SK-N-SH (cell line): ENCODE measurements around the gene DDX54. TPM values are rescaled to one million over a fixed set of nuclear protein-coding genes. Genes with fewer than 3 reads are reported as not detected.

Experiments
- CTCF ChIA-PET: fragments of 300-600, 350-600 bp; formaldehyde crosslinking; extraction: SDS; loops from one replicate; lab custom pipeline; 2021; lab: Yijun Ruan, JAX
- POLR2A ChIA-PET: fragments of 350-600 bp; sonication (Branson Sonifier 250); formaldehyde crosslinking; extraction: SDS; loops from one replicate; lab custom pipeline; 2020; ENCODE audit warnings: antibody characterized with exemption, inconsistent platforms; lab: Yijun Ruan, JAX
- DNase-seq: peaks from one replicate; pipeline ENCODE4 v3.0.0; 2012
- H2AFZ ChIP-seq: fragments of 200-600 bp; sonication (generic); 2 replicates; pipeline ENCODE4 v1.8.1; 2016; ENCODE audit warnings: antibody characterized with exemption, mild to moderate bottlenecking, low read depth
- H3F3A ChIP-seq: fragments of 200-600 bp; sonication (generic); replicated peaks from 2 replicates; pipeline ENCODE3; 2016; ENCODE audit warnings: antibody characterized with exemption, mild to moderate bottlenecking; ENCODE audit not compliant: insufficient read depth
- H3K27ac ChIP-seq, 2 experiments: fragments of 200-500 bp in 1 of 2; fragments of 200-600 bp in 1 of 2; sonication (Bioruptor generic) in 1 of 2; sonication (generic), shearing (Covaris generic) in 1 of 2; 2 replicates each; pipeline versions ENCODE4 v1.5.1 to v1.6.1; 2014 to 2016; ENCODE audit warnings: low read depth in 2 of 2, inconsistent platforms in 1 of 2, low read length in 1 of 2, mild to moderate bottlenecking in 1 of 2, mixed read lengths in 1 of 2
- H3K27me3 ChIP-seq: fragments of 200-600 bp; sonication (generic), shearing (Covaris generic); 2 replicates; pipeline ENCODE4 v1.6.1; 2016; ENCODE audit warnings: mixed run types; ENCODE audit not compliant: insufficient read depth
- H3K36me3 ChIP-seq, 2 experiments: fragments of 200-500 bp in 1 of 2; fragments of 200-600 bp in 1 of 2; sonication (Bioruptor generic) in 1 of 2; sonication (generic) in 1 of 2; replicated peaks in 1 of 2; 2 replicates each; pipeline versions ENCODE3 to v1.5.1; 2014 to 2016; ENCODE audit warnings: low read length in 1 of 2, mild to moderate bottlenecking in 1 of 2; ENCODE audit not compliant: insufficient read depth in 2 of 2, control insufficient read depth in 1 of 2
- H3K4me1 ChIP-seq, 2 experiments: fragments of 200-500 bp in 1 of 2; fragments of 200-600 bp in 1 of 2; sonication (Bioruptor generic) in 1 of 2; sonication (generic), shearing (Covaris generic) in 1 of 2; 2 replicates each; pipeline versions ENCODE4 v1.5.1 to v1.6.1; 2014 to 2016; ENCODE audit warnings: low read depth in 1 of 2, low read length in 1 of 2, mixed run types in 1 of 2; ENCODE audit not compliant: insufficient read depth in 2 of 2, control insufficient read depth in 1 of 2
- H3K4me2 ChIP-seq: fragments of 200-600 bp; sonication (generic), shearing (Covaris generic); 2 replicates; pipeline ENCODE4 v1.6.1; 2017; ENCODE audit warnings: mixed run types
- H3K4me3 ChIP-seq, 2 experiments: fragments of 200-500 bp in 1 of 2; fragments of 200-600 bp in 1 of 2; sonication (Bioruptor generic) in 1 of 2; sonication (generic), shearing (Covaris generic) in 1 of 2; 2 replicates each; pipeline versions ENCODE4 v1.5.1 to v1.8.1; 2014 to 2016; ENCODE audit warnings: low read depth in 2 of 2, inconsistent platforms in 1 of 2, low read length in 1 of 2, mild to moderate bottlenecking in 1 of 2, mixed read lengths in 1 of 2, moderate library complexity in 1 of 2
- H3K79me2 ChIP-seq: fragments of 200-600 bp; sonication (generic); 2 replicates; pipeline ENCODE4 v1.8.1; 2017; ENCODE audit warnings: mild to moderate bottlenecking; ENCODE audit not compliant: insufficient read depth
- H3K9ac ChIP-seq: fragments of 200-600 bp; sonication (generic); 2 replicates; pipeline ENCODE4 v1.6.1; 2017; ENCODE audit warnings: mixed run types
- H3K9me2 ChIP-seq: fragments of 200-600 bp; sonication (generic); 2 replicates; pipeline ENCODE4 v1.6.1; 2017; ENCODE audit warnings: mixed run types
- H3K9me3 ChIP-seq: fragments of 200-600 bp; sonication (generic); 2 replicates; pipeline ENCODE4 v1.6.1; 2017; ENCODE audit warnings: mixed run types, mild to moderate bottlenecking, moderate library complexity
- H4K20me1 ChIP-seq: fragments of 200-600 bp; sonication (generic); 2 replicates; pipeline ENCODE4 v1.6.1; 2017; ENCODE audit warnings: mild to moderate bottlenecking, mixed run types; ENCODE audit not compliant: insufficient read depth
- GABPA ChIP-seq: IDR thresholded peaks from 2 replicates; pipeline ENCODE4 v1.4.0; 2012; ENCODE audit warnings: low read depth, mild to moderate bottlenecking
- JUND ChIP-seq: IDR thresholded peaks from 2 replicates; pipeline ENCODE4 v1.4.0; 2012
- NFIC ChIP-seq: IDR thresholded peaks from 2 replicates; pipeline ENCODE4 v1.4.0; 2012; ENCODE audit warnings: borderline replicate concordance
- NRF1 ChIP-seq: IDR thresholded peaks from 2 replicates; pipeline ENCODE4 v1.6.1; 2012; ENCODE audit warnings: low read depth, mild to moderate bottlenecking, low read length
- POLR2AphosphoS5 ChIP-seq: IDR thresholded peaks from 2 replicates; pipeline ENCODE4 v1.6.1; 2012; ENCODE audit warnings: low read depth, low read length
- RFX5 ChIP-seq: IDR thresholded peaks from 2 replicates; pipeline ENCODE4 v1.6.1; 2012; ENCODE audit warnings: mild to moderate bottlenecking, improper control_type of control experiment, low read length
- RXRA ChIP-seq: IDR thresholded peaks from 2 replicates; pipeline ENCODE4 v1.4.0; 2012; ENCODE audit warnings: low read depth, mild to moderate bottlenecking, borderline replicate concordance
- SIN3A ChIP-seq: IDR thresholded peaks from 2 replicates; pipeline ENCODE4 v1.6.1; 2012; ENCODE audit warnings: low read depth, mild to moderate bottlenecking, low read length, moderate library complexity, borderline replicate concordance
- TAF1 ChIP-seq: IDR thresholded peaks from 2 replicates; pipeline ENCODE4 v1.6.1; 2012; ENCODE audit warnings: low read depth, mild to moderate bottlenecking, low read length, moderate library complexity, borderline replicate concordance
- TCF12 ChIP-seq: IDR thresholded peaks from 2 replicates; pipeline ENCODE4 v1.4.0; 2012
- TEAD4 ChIP-seq: IDR thresholded peaks from 2 replicates; pipeline ENCODE4 v1.4.0; 2012; ENCODE audit warnings: mild to moderate bottlenecking, borderline replicate concordance; ENCODE audit not compliant: insufficient read depth
- YY1 ChIP-seq: IDR thresholded peaks from 2 replicates; pipeline ENCODE4 v1.4.0; 2012; ENCODE audit warnings: low read depth, mild to moderate bottlenecking
- WGBS: methylation state at CpG from one replicate; pipeline ENCODE4 v1.1.6; 2017; ENCODE audit warnings: low lambda C conversion rate; 5-methylcytosine and 5-hydroxymethylcytosine counted together
- polyA plus RNA-seq, 3 experiments: library from polyadenylated mRNA; depleted of rRNA; stranded (reverse); fragments of >200 nt; gene quantifications; 2 replicates each; pipeline ENCODE4 v1.2.3, GENCODE V29; 2012
- TF ChIP-seq, protein P1 (sequence below): fragments of 200-600 bp; sonication (generic); IDR thresholded peaks from 2 replicates; pipeline ENCODE4 v1.6.1; 2017; ENCODE audit warnings: antibody characterized with exemption, mild to moderate bottlenecking, moderate library complexity
- TF ChIP-seq, protein P2 (sequence below): fragments of 150-350 bp; IDR thresholded peaks from 2 replicates; pipeline ENCODE4 v1.6.1; 2017; ENCODE audit warnings: antibody characterized with exemption, low read length, low read depth, borderline replicate concordance
- TF ChIP-seq, protein P3 (sequence below): IDR thresholded peaks from 2 replicates; pipeline ENCODE4; 2012
- TF ChIP-seq, protein P4 (sequence below): IDR thresholded peaks from 2 replicates; pipeline ENCODE4 v1.4.0; 2012; ENCODE audit warnings: low read depth

The DDX54 gene
- polyA plus RNA-seq, 1 of the 3 experiments (the other 2 are of a cell fraction): 69.9 TPM

DNA sequence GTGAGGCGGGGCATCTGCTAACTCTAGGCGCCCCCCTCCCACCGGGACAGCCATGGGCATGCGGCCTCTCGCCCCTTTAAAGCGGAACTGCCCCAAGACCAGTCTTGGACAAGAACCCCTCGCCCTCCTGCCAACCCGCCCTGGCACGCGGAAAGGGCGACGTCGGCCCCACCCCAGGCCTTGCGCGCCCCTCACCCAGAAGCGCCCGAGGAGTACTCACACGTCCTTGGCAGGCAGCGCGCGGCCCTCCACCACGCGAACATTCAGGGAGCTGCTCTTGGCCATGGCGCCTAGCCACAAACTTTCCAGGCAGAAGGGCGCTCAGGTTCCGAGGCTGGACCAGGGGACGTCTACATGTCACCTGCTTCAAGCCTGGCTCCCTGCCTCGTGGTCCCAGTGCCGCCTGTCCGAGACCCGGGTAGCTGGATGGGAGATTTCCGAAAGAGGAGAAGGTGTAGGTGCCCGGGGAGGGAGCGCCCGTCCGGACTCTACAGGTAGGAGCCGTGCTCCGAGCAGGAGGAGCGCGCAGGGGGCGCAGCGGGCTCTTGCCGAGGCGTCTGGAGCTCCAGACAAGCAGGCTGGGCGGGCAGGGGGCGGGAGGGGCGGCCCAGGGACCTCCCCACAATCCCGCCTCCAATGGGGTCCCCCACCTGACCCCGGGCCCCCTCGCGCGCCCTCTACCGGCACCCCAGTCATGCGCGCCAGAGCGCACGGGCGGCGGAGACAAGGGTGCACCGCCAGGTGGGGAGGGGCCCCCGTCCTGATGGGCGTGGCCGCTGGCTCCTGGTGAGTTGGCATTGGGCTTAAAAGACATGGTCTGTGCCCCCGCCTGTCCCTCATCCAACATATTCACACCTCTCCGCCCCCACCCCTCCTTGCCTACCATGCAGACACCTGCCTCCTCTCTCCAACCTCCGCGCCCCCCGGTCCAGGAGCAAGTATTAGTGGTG, 49.8 kb downstream of the DDX54 start, which contains the start of gene RASAL1:
Gene RASAL1, minus strand, starts transcription at position 584 of the 950 bp plus-strand sequence. Its CDS starts 299 bp downstream, at position 285.
- no peak within 1 kb of the TSS; a peak in 1 of 4 replicates for H3K4me3 ChIP-seq
- H3K36me3 ChIP-seq: no peaks in the 10 kb centered on the region
- no peak within 1 kb of the TSS for H2AFZ ChIP-seq
- H3K4me1 ChIP-seq: no peaks in the 10 kb centered on the region; a peak in 1 of 4 replicates
- TF ChIP-seq, protein P1, sequence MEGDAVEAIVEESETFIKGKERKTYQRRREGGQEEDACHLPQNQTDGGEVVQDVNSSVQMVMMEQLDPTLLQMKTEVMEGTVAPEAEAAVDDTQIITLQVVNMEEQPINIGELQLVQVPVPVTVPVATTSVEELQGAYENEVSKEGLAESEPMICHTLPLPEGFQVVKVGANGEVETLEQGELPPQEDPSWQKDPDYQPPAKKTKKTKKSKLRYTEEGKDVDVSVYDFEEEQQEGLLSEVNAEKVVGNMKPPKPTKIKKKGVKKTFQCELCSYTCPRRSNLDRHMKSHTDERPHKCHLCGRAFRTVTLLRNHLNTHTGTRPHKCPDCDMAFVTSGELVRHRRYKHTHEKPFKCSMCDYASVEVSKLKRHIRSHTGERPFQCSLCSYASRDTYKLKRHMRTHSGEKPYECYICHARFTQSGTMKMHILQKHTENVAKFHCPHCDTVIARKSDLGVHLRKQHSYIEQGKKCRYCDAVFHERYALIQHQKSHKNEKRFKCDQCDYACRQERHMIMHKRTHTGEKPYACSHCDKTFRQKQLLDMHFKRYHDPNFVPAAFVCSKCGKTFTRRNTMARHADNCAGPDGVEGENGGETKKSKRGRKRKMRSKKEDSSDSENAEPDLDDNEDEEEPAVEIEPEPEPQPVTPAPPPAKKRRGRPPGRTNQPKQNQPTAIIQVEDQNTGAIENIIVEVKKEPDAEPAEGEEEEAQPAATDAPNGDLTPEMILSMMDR: peak; percentile 27; the same call in 1 of the 2 replicates
- no peak for TF ChIP-seq TEAD4
- no peaks in the 10 kb centered on the region for H3K9me3 ChIP-seq
- H3F3A ChIP-seq: no peaks in the 10 kb centered on the region
- no peaks in the 10 kb centered on the region for H4K20me1 ChIP-seq
- POLR2A ChIA-PET: interaction anchor here (1.0 kb wide), 1 partner anchor 21 kb away, joined by 3 read pairs; no protein-coding TSS in a partner anchor
- H3K9me2 ChIP-seq: no peaks in the 10 kb centered on the region
- peak; percentile 81 for DNase-seq
- H3K4me2 ChIP-seq: no peak within 1 kb of the TSS
- no peaks in the 10 kb centered on the region for H3K79me2 ChIP-seq
- H3K27me3 ChIP-seq: no peaks in the 10 kb centered on the region
- CTCF ChIA-PET: interaction anchor here (1.2 to 6.4 kb wide), 8 partner anchors 11 to 87 kb away, joined by 3 to 49 read pairs (median 6); partner anchors contain the start of gene CFAP73
- no peak within 1 kb of the TSS for H3K27ac ChIP-seq
- no peak within 1 kb of the TSS for H3K9ac ChIP-seq
- 15% methylated on average over 22 of the region's 68 CpGs for WGBS

DNA sequence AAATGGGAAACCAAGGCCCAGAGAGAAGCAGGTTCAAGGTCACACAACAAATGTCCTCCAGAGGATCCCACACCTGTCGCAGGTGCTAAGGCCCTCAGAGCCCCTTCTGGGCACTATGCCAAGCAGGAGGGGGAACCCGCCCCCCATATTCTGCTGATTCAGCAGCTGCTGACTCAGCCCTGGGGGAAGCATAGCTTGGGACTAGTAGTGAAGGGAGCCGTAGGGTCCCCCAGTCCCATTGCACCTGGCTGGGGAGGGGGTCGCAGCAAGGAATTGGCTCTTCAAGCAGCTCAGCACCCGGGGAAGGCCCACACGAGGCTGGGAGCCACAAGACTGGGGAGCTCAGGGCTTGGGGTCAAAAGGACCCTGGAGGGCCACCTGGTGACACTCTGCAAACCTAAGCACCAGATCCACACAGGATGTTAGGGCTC, 50.7 kb downstream of the DDX54 start:
- Histone ChIP-seq H3K27me3 (no peaks in the 10 kb centered on the region), H3K36me3 (no peaks in the 10 kb centered on the region), H3K4me1 (peaks cover 0 to 2% of the 10 kb centered on the region in 2 experiments; a peak in 1 of 4 replicates), H3K27ac (no peak overlapping the region), H3K4me3 (no peak overlapping the region), H3K9me2 (no peaks in the 10 kb centered on the region), H3K4me2 (no peak overlapping the region), H3K9me3 (no peaks in the 10 kb centered on the region), H3K79me2 (no peaks in the 10 kb centered on the region), H3F3A (no peaks in the 10 kb centered on the region), H3K9ac (no peak overlapping the region), H2AFZ (no peak overlapping the region), H4K20me1 (no peaks in the 10 kb centered on the region)
- ChIA-PET CTCF (interaction anchor here (1.1 to 6.4 kb wide), 7 partner anchors 13 to 86 kb away, joined by 3 to 49 read pairs (median 7); partner anchors contain the start of gene CFAP73), POLR2A (interaction anchor here (1.0 kb wide), 1 partner anchor 20 kb away, joined by 3 read pairs; no protein-coding TSS in a partner anchor)
- DNase-seq: no peak
- TF ChIP-seq, protein P2, sequence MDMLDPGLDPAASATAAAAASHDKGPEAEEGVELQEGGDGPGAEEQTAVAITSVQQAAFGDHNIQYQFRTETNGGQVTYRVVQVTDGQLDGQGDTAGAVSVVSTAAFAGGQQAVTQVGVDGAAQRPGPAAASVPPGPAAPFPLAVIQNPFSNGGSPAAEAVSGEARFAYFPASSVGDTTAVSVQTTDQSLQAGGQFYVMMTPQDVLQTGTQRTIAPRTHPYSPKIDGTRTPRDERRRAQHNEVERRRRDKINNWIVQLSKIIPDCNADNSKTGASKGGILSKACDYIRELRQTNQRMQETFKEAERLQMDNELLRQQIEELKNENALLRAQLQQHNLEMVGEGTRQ: no peak
- TF ChIP-seq POLR2AphosphoS5: no peak
- TF ChIP-seq, protein P3, sequence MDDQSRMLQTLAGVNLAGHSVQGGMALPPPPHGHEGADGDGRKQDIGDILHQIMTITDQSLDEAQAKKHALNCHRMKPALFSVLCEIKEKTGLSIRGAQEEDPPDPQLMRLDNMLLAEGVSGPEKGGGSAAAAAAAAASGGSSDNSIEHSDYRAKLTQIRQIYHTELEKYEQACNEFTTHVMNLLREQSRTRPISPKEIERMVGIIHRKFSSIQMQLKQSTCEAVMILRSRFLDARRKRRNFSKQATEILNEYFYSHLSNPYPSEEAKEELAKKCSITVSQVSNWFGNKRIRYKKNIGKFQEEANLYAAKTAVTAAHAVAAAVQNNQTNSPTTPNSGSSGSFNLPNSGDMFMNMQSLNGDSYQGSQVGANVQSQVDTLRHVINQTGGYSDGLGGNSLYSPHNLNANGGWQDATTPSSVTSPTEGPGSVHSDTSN: no peak
- no peak for TF ChIP-seq NFIC
- TF ChIP-seq TAF1: no peak
- TF ChIP-seq YY1: no peak
- TF ChIP-seq SIN3A: no peak
- TF ChIP-seq JUND: no peak
- no peak for TF ChIP-seq NRF1
- no peak for TF ChIP-seq RFX5
- no peak for TF ChIP-seq TCF12
- TF ChIP-seq, protein P4, sequence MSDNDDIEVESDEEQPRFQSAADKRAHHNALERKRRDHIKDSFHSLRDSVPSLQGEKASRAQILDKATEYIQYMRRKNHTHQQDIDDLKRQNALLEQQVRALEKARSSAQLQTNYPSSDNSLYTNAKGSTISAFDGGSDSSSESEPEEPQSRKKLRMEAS: no peak
- no peak for TF ChIP-seq RXRA
- TF ChIP-seq, protein P1: no peak
- TF ChIP-seq GABPA: no peak
- WGBS: 17% methylated on average over 1 of the region's 6 CpGs
